ENCODE data around the gene EPHX1.

DNA sequence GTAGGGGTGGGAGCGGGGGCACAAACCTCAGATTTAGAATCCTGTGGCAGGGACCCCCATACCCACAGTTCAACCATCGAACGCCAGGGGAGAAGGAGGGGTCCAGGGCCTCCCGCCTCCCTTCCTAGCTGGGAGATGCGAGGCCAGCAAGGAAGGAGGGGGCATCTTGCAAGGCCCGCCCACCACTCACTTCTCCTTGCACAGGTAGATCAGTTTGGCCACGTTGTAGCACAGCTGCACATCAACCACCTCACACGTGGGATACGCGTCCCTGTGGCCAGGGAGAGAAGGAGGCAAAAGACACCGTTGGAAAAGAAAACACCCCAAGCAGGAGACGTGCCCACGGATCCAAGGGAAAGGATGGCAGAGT lies 52.6 kb downstream of the EPHX1 start:
- TF ChIP-seq, protein P1, sequence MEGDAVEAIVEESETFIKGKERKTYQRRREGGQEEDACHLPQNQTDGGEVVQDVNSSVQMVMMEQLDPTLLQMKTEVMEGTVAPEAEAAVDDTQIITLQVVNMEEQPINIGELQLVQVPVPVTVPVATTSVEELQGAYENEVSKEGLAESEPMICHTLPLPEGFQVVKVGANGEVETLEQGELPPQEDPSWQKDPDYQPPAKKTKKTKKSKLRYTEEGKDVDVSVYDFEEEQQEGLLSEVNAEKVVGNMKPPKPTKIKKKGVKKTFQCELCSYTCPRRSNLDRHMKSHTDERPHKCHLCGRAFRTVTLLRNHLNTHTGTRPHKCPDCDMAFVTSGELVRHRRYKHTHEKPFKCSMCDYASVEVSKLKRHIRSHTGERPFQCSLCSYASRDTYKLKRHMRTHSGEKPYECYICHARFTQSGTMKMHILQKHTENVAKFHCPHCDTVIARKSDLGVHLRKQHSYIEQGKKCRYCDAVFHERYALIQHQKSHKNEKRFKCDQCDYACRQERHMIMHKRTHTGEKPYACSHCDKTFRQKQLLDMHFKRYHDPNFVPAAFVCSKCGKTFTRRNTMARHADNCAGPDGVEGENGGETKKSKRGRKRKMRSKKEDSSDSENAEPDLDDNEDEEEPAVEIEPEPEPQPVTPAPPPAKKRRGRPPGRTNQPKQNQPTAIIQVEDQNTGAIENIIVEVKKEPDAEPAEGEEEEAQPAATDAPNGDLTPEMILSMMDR (IDR thresholded peaks at IDR 0.05): no peak
- no peak for TF ChIP-seq POLR2A (IDR thresholded peaks at IDR 0.05)
- no peak for TF ChIP-seq POLR2AphosphoS5 (IDR thresholded peaks at IDR 0.05)

All from breast epithelium (tissue), 3 donors.